ENCODE results near the gene ERN2. TPM values are rescaled to one million over a fixed set of nuclear protein-coding genes. Genes with fewer than 3 reads are reported as not detected.

Gene ERN2
- total RNA-seq, 1 donor from 2014 or later, result not detected

DNA sequence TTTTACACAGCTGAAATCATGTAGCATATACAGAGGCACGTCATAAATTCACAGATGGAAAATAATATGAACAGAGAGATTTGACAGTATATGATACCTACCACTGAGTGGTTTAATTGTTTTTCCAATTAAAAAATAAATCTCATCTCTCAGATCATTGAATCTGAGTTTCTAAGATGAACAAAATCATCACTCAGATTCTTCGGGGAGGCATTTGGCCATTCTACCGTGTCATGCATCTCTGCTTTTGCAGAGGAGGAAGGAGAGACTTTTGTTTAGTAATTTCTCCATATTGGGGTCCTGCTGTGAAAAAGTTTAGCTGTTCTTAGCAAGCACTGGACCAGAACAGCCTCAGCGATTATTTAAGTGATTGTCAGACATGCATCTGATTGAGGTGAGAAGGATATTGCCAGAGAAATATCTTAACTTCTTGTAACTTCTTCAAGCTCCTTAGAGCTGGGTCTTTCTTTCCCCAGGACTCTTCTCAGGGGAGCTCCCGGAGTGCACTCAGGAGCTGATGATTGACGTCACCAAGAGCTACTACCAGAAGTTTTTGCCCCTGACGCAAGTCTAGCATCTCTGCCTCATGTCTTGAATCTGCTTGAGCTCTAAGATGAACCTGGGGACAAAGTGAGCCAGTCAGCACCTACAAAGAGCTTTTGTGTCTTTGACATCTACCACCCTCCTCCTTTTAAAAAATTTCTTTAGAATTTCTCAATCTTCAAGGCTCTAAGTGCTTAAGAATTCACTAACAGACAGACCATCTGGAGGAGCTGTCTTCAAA lies 46.3 kb downstream of the ERN2 start:
- H3K4me1 Mint-ChIP-seq, result no peaks in the 10 kb centered on the region
- H3K27ac Mint-ChIP-seq (ENCODE audit: unreplicated experiment), result peak overlapping the region; percentile 24
- no peak overlapping the region for H3K4me3 Mint-ChIP-seq
- no peak for DNase-seq (ENCODE audit: low read depth, low spot score)
- peaks cover 5% of the 10 kb centered on the region for H3K36me3 Mint-ChIP-seq (ENCODE audit: low read depth)
- H3K9me3 Mint-ChIP-seq, result no peaks in the 10 kb centered on the region
- no peaks in the 10 kb centered on the region for H3K27me3 Mint-ChIP-seq (ENCODE audit: low read depth)
- TF ChIP-seq, protein P1, sequence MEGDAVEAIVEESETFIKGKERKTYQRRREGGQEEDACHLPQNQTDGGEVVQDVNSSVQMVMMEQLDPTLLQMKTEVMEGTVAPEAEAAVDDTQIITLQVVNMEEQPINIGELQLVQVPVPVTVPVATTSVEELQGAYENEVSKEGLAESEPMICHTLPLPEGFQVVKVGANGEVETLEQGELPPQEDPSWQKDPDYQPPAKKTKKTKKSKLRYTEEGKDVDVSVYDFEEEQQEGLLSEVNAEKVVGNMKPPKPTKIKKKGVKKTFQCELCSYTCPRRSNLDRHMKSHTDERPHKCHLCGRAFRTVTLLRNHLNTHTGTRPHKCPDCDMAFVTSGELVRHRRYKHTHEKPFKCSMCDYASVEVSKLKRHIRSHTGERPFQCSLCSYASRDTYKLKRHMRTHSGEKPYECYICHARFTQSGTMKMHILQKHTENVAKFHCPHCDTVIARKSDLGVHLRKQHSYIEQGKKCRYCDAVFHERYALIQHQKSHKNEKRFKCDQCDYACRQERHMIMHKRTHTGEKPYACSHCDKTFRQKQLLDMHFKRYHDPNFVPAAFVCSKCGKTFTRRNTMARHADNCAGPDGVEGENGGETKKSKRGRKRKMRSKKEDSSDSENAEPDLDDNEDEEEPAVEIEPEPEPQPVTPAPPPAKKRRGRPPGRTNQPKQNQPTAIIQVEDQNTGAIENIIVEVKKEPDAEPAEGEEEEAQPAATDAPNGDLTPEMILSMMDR (conservative IDR thresholded peaks at IDR 0.05), result no peak

DNA sequence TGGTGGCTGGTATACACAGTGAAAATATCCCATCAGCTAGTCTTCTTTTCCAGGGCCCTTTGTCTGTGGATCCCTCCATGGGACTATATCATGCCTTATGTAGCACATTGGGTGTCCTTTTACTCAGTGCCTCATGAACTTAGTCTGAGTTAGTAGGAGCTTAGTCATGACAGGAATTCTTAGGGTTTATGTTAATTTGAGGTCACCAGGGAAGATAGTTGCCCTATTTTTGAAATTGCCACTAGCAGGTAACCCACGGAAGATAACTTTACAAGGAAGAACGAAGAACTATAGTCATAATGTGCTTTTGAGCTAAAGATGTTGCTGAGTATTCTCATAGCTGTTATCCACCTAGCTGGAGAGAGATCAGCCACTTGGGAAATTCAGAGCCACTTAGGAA lies 49.1 kb downstream of the ERN2 start:
- TF ChIP-seq, protein P1 (conservative IDR thresholded peaks at IDR 0.05), result no peak
- H3K36me3 Mint-ChIP-seq (ENCODE audit: low read depth), result peaks cover 7% of the 10 kb centered on the region

DNA sequence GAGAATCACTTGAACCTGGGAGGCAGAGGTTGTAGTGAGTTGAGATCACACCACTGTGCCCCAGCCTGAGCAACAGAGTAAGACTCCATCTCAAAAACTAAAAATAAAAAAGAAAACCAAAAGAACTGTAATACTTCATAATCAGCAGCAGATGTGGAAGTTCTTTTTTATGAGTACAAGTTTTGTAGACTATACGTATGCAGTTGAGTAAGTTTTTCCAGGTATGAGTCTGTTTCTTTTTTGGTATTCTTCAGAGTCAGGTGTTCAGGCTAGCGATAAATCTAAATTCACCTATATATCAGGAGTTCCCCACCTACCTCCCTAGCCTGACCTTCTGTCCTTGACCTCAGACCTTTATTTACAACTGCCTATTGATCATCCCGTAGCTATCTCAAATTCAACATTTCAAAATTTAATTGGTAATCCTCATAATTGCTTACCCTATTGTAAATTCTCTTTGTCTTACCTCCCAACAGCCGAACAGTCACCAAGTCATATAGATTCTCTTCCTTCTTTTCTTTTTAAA lies 61.0 kb downstream of the ERN2 start:
- H3K27me3 Mint-ChIP-seq (ENCODE audit: low read depth), result no peaks in the 10 kb centered on the region
- H3K4me1 Mint-ChIP-seq, result peaks cover 8% of the 10 kb centered on the region
- TF ChIP-seq, protein P1 (conservative IDR thresholded peaks at IDR 0.05), result no peak

More for the DNA sequence above, 49.1 kb downstream of the ERN2 start:
- H3K27me3 Mint-ChIP-seq (ENCODE audit: low read depth), result no peaks in the 10 kb centered on the region
- no peak for DNase-seq (ENCODE audit: low read depth, low spot score)
- H3K4me1 Mint-ChIP-seq, result no peaks in the 10 kb centered on the region
- H3K27ac Mint-ChIP-seq (ENCODE audit: unreplicated experiment), result no peak overlapping the region
- no peak overlapping the region for H3K4me3 Mint-ChIP-seq
- no peaks in the 10 kb centered on the region for H3K9me3 Mint-ChIP-seq

DNA sequence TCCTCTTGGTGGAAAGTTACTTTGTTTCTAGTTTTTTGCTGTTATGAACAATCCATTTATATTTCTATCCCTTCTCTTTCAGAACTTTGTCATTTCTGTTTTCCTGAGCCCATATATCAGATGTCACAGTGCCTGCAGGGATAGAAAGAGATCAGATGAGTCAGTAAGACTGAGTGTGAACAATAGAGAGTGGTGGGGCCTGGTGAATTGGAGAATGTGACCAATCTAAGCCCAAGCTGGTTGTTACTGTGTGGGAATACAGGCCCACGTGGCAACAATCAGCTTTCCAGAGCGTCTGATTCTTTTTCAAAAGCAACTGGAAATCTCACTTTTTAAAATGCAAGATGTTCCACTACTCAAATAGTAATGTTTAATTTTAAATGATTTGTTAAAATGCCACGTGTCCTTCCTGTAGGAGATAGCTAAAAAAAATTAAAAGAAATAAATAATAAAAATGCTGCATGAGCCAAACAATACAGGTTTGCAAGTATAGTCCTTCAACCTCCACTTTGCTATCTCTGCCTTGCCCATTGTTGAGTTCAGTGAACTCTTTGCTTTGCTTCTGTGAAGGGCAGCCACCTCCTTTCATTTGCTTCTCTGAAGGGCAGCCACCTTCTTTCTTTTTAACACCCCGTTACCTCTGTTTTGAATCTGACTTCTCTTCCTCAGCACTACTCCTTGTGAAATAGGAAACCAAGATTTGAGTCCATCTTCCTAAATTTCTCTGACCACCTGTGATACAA lies 62.2 kb downstream of the ERN2 start:
- no peak for DNase-seq (ENCODE audit: low read depth, low spot score)
- Mint-ChIP-seq H3K36me3 (ENCODE audit: low read depth) (peaks cover 33% of the 10 kb centered on the region), H3K27me3 (ENCODE audit: low read depth) (no peaks in the 10 kb centered on the region), H3K27ac (ENCODE audit: unreplicated experiment) (peak overlapping the region; percentile 82), H3K9me3 (peaks cover 3% of the 10 kb centered on the region), H3K4me1 (peaks cover 8% of the 10 kb centered on the region), H3K4me3 (no peak overlapping the region)
- TF ChIP-seq, protein P1 (conservative IDR thresholded peaks at IDR 0.05), result no peak

More for the DNA sequence above, 61.0 kb downstream of the ERN2 start:
- Mint-ChIP-seq H3K4me3 (no peak overlapping the region), H3K27ac (ENCODE audit: unreplicated experiment) (no peak overlapping the region), H3K9me3 (peaks cover 3% of the 10 kb centered on the region), H3K36me3 (ENCODE audit: low read depth) (peaks cover 24% of the 10 kb centered on the region)
- no peak for DNase-seq (ENCODE audit: low read depth, low spot score)

DNA sequence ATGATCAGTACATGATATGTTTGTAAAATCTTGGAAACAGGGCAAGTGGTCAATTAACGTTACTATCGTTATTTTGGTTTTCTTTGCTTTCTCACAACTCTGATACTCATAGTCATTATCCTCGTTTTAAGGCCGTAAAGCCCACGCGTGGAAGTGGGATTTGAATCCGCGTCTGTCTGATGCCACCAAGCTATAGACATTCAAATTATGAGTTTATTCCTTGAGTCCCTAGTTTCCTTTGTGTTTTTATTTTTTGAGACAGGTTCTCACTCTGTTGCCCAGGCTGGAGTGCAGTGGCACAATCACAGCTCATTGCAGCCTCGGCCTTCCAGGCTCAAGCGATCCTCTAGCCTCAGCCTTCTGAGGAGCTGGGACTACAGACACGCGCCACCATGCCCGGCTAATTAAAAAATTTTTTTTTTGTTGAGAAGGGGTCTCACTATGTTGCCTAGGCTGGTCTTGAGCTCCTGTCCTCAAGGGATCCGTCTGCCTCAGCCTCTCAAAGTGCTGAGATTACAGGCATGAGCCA lies 70.7 kb downstream of the ERN2 start:
- peak overlapping the region; percentile 100 for H3K4me3 Mint-ChIP-seq
- H3K36me3 Mint-ChIP-seq (ENCODE audit: low read depth), result peaks cover 18% of the 10 kb centered on the region
- DNase-seq (ENCODE audit: low read depth, low spot score), result no peak
- H3K4me1 Mint-ChIP-seq, result peaks cover 29% of the 10 kb centered on the region
- H3K27me3 Mint-ChIP-seq (ENCODE audit: low read depth), result no peaks in the 10 kb centered on the region
- TF ChIP-seq, protein P1 (conservative IDR thresholded peaks at IDR 0.05), result no peak
- H3K9me3 Mint-ChIP-seq, result no peaks in the 10 kb centered on the region
- no peak overlapping the region for H3K27ac Mint-ChIP-seq (ENCODE audit: unreplicated experiment)
